K562 (cell line): ENCODE measurements around the gene MON1A. TPM values are rescaled to one million over a fixed set of nuclear protein-coding genes. Genes with fewer than 3 reads are reported as not detected.

ENCODE experiments used
- ATAC-seq: fragments of 200-7000 bp; cut with Tn5 transposase; 3 replicates; pipeline ENCODE4 v1.9.1; 2020; ENCODE audit warnings: moderate library complexity
- BruUV-seq: library from RNA; stranded (reverse); fragments of 400-500 nt; replicated peaks from 2 replicates; lab custom pipeline; 2021; lab: Mats Ljungman, UMichigan
- CTCF ChIA-PET: fragments of 300-600 bp; formaldehyde crosslinking; extraction: SDS; loops from one replicate; lab custom pipeline; 2021; ENCODE audit warnings: low intra/inter-chr PET ratio; lab: Yijun Ruan, JAX
- POLR2A ChIA-PET: fragments of 300-600, 350-650 bp; sonication (Branson Sonifier 250); formaldehyde crosslinking; extraction: SDS; loops from one replicate; lab custom pipeline; 2021; ENCODE audit warnings: antibody characterized with exemption, inconsistent platforms; lab: Yijun Ruan, JAX
- DNase-seq, 4 experiments: peaks; one replicate each; pipeline versions ENCODE4 v3.0.0 to v3.0.0-alpha.2; 2011 to 2018; ENCODE audit warnings: low spot score in 3 of 4, mixed read lengths in 3 of 4; ENCODE audit errors: extremely low read depth in 1 of 4
- FAIRE-seq: peaks from 2 replicates; lab custom pipeline; 2011; peaks lifted over from hg19 to GRCh38; lab: Jason Lieb, UNC
- H2AFZ ChIP-seq: 2 replicates; pipeline ENCODE4 v1.6.0; 2011; ENCODE audit warnings: low read depth, low read length, control low read depth, inconsistent platforms
- H3K27ac ChIP-seq: fragments of 200-600 bp; 3 replicates; pipeline ENCODE4 v1.8.0; 2011; ENCODE audit warnings: low read depth, mild to moderate bottlenecking, control low read depth, inconsistent platforms, low read length, moderate library complexity, mixed read lengths; ENCODE audit errors: extremely low read depth
- H3K27me3 ChIP-seq, 2 experiments: fragments of 300-600 bp in 1 of 2; 2 replicates in 1 of 2; 3 replicates in 1 of 2; pipeline versions ENCODE4 v1.6.0 to v1.8.0; 2011; ENCODE audit warnings: inconsistent platforms in 2 of 2, low read length in 2 of 2, mild to moderate bottlenecking in 1 of 2, mixed read lengths in 1 of 2, moderate library complexity in 1 of 2; ENCODE audit not compliant: control insufficient read depth in 2 of 2, insufficient read depth in 2 of 2
- H3K36me3 ChIP-seq: fragments of 300-600 bp; 3 replicates; pipeline ENCODE4 v1.8.0; 2011; ENCODE audit warnings: mild to moderate bottlenecking, low read length, inconsistent platforms; ENCODE audit not compliant: control insufficient read depth, insufficient read depth
- H3K4me1 ChIP-seq, 2 experiments: fragments of 200-600 bp in 1 of 2; replicated peaks in 1 of 2; 2 replicates in 1 of 2; 3 replicates in 1 of 2; pipeline versions ENCODE4 v1.5.1 to v1.8.0; 2011; ENCODE audit warnings: inconsistent platforms in 2 of 2, low read length in 2 of 2, mild to moderate bottlenecking in 1 of 2, mixed read lengths in 1 of 2, moderate library complexity in 1 of 2; ENCODE audit not compliant: control insufficient read depth in 2 of 2, insufficient read depth in 2 of 2
- H3K4me2 ChIP-seq: 2 replicates; pipeline ENCODE4 v1.6.1; 2011; ENCODE audit warnings: low read length, control low read depth, inconsistent platforms, mixed read lengths; ENCODE audit not compliant: insufficient read depth
- H3K4me3 ChIP-seq: fragments of 200-600 bp; sonication (generic), shearing (Covaris generic); 2 replicates; pipeline ENCODE4 v1.5.1; 2016; ENCODE audit warnings: control low read depth, inconsistent platforms
- H3K79me2 ChIP-seq: fragments of 200-600 bp; 3 replicates; pipeline ENCODE4 v1.8.0; 2011; ENCODE audit warnings: low read length, inconsistent platforms; ENCODE audit not compliant: control insufficient read depth, insufficient read depth
- H3K9ac ChIP-seq, 2 experiments: 2 replicates each; pipeline versions ENCODE4 v1.6.0 to v1.6.1; 2011; ENCODE audit warnings: low read depth in 2 of 2, low read length in 2 of 2, control low read depth in 1 of 2, inconsistent platforms in 1 of 2, mild to moderate bottlenecking in 1 of 2, mixed read lengths in 1 of 2; ENCODE audit not compliant: insufficient read depth in 1 of 2
- H3K9me1 ChIP-seq: one replicate; pipeline ENCODE4 v1.6.0; 2011; ENCODE audit warnings: inconsistent platforms, mild to moderate bottlenecking, low read length, moderate library complexity; ENCODE audit not compliant: control insufficient read depth, insufficient read depth
- H3K9me3 ChIP-seq: replicated peaks from 2 replicates; pipeline ENCODE4 v1.5.1; 2011; ENCODE audit warnings: low read depth, low read length, inconsistent platforms; ENCODE audit not compliant: control insufficient read depth, insufficient read depth
- H4K20me1 ChIP-seq: replicated peaks from 2 replicates; pipeline ENCODE4 v1.6.1; 2011; ENCODE audit warnings: low read length, inconsistent platforms, mixed read lengths; ENCODE audit not compliant: control insufficient read depth, insufficient read depth
- CHD1 ChIP-seq: fragments of 200-600 bp; sonication (generic); IDR thresholded peaks from one replicate; pipeline ENCODE4 v1.6.1; 2012; ENCODE audit warnings: mild to moderate bottlenecking, moderate library complexity, low read length, inconsistent platforms
- ELF1 ChIP-seq: fragments of 200-800 bp; sonication (Bioruptor generic); IDR thresholded peaks from 2 replicates; pipeline ENCODE4 v1.6.1; 2016; ENCODE audit warnings: missing genetic modification characterization, missing compliant biosample characterization
- ELF4 ChIP-seq: fragments of 450-650 bp; formaldehyde crosslinking; IDR thresholded peaks from 2 replicates; pipeline ENCODE4 v1.4.0; 2022; ENCODE audit warnings: missing genetic modification characterization
- KDM5B ChIP-seq: fragments of 200-600 bp; sonication (generic); IDR thresholded peaks from 2 replicates; pipeline ENCODE4 v1.6.1; 2012; ENCODE audit warnings: low read depth, mild to moderate bottlenecking, moderate library complexity, low read length, control low read depth, inconsistent platforms; ENCODE audit not compliant: insufficient replicate concordance
- MCM2 ChIP-seq: fragments of 450-650 bp; IDR thresholded peaks from 2 replicates; pipeline ENCODE4 v1.6.1; 2017; ENCODE audit warnings: low read depth, mild to moderate bottlenecking
- NFE2L1 ChIP-seq: fragments of 450-650 bp; IDR thresholded peaks from 2 replicates; pipeline ENCODE4 v1.6.1; 2016; ENCODE audit warnings: missing genetic modification characterization, low read depth, mild to moderate bottlenecking, missing compliant biosample characterization, moderate library complexity, borderline replicate concordance
- TFAM ChIP-seq: fragments of 250-450 bp; sonication (Bioruptor Pico); conservative IDR thresholded peaks from 2 replicates; pipeline ENCODE4 v1.5.0; 2021; ENCODE audit warnings: mild to moderate bottlenecking, moderate library complexity
- ZNF584 ChIP-seq: fragments of 200-800 bp; sonication (Bioruptor generic); IDR thresholded peaks from 2 replicates; pipeline ENCODE4 v1.6.1; 2016; ENCODE audit warnings: low read depth, mild to moderate bottlenecking, missing genetic modification characterization, missing compliant biosample characterization
- ZNF696 ChIP-seq: fragments of 250-450 bp; sonication (Bioruptor Pico); conservative IDR thresholded peaks from 2 replicates; pipeline ENCODE4 v1.4.0; 2020; ENCODE audit warnings: mild to moderate bottlenecking, moderate library complexity
- WGBS: fragments of 100-300 bp; shearing (Covaris generic); methylation state at CpG from one replicate; pipeline ENCODE4 v1.1.6; 2016; ENCODE audit warnings: low coverage, mixed read lengths; ENCODE audit not compliant: insufficient coverage; ENCODE audit errors: missing lambda C conversion rate; 5-methylcytosine and 5-hydroxymethylcytosine counted together
- in situ Hi-C: fragments of 300-500 bp; cut with MboI; formaldehyde crosslinking; loops from 4 replicates; pipeline ENCODE4 v1.15.0; 2018; ENCODE audit warnings: inconsistent platforms, mixed read lengths
- intact Hi-C: fragments of 100-400 bp; cut with micrococcal nuclease; formaldehyde crosslinking; loops from 2 replicates; pipeline ENCODE4 v1.14.2; 2022
- polyA plus RNA-seq, 8 experiments: library from polyadenylated mRNA; depleted of rRNA in 4 of 8; stranded (reverse) in 5 of 8; unstranded in 3 of 8; fragments of >200 nt; fragmentation: Nextera tagmentation in 2 of 8; fragmentation: Illumina TruSeq in 1 of 8; extraction: Ambion mirVana in 2 of 8; extraction: Trizol in 1 of 8; gene quantifications; 2 replicates each; pipeline versions ENCODE4 v1.2.1 to v1.2.3, GENCODE V29; 2011 to 2014; ENCODE audit warnings: inconsistent platforms in 1 of 8, missing spikeins in 1 of 8
- total RNA-seq, 7 experiments: library from RNA; depleted of rRNA in 6 of 7; stranded (reverse); fragments of >200 nt in 6 of 7; fragmentation: Illumina TruSeq in 2 of 7; extraction: Trizol in 2 of 7; gene quantifications; 2 replicates each; pipeline versions ENCODE4 v1.2.1 to v1.2.3, GENCODE V29; 2011 to 2021; ENCODE audit warnings: low replicate concordance in 1 of 7
- TF ChIP-seq, protein P1 (sequence below): IDR thresholded peaks from 2 replicates; pipeline ENCODE4 v1.6.1; 2014; ENCODE audit warnings: antibody characterized with exemption
- TF ChIP-seq, protein P2 (sequence below): fragments of 250-450 bp; sonication (Bioruptor Pico); IDR thresholded peaks from 2 replicates; pipeline ENCODE4 v1.4.0; 2020; ENCODE audit warnings: mild to moderate bottlenecking, moderate library complexity
- TF ChIP-seq, protein P3 (sequence below): fragments of 450-650 bp; IDR thresholded peaks from 2 replicates; pipeline ENCODE4 v1.6.1; 2016; ENCODE audit warnings: low read depth

MON1A gene
- total and polyA plus RNA-seq, 9 of the 15 experiments (the other 6 are each of a cell fraction or from before 2014, with no cell fraction given) = 1.1 to 13.8 (median 6.8) TPM

DNA sequence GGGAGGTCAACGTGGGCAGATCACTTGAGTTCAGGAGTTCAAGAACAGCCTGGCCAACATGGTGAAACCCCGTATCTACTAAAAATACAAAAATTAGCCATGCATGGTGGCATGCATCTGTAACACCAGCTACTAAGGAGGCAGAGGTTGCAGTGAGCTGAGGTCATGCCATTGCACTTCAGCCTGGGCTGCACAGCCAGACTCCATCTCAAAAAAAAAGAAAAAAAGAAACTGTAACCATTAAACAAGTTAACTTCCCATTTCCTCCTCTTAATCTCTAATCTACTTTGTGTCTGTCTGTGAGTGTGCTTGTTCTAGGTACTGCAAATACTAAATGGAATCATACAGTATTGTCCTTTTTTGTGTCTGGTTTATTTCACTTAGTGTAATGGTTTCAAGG, 13.0 kb upstream of the MON1A start:
- H3K4me2 ChIP-seq = no peak overlapping the region
- WGBS = 86% methylated on average over 2 of the region's 2 CpGs
- no peaks in the 10 kb centered on the region for H3K9me3 ChIP-seq
- no peak overlapping the region for H3K4me3 ChIP-seq
- H3K27ac ChIP-seq = no peak overlapping the region
- no peaks in the 10 kb centered on the region for H4K20me1 ChIP-seq
- CTCF ChIA-PET = no interaction called here
- H3K9me1 ChIP-seq = no peaks in the 10 kb centered on the region
- H3K79me2 ChIP-seq = peaks cover 73% of the 10 kb centered on the region
- no peaks in the 10 kb centered on the region for H3K27me3 ChIP-seq
- ATAC-seq (no peak), DNase-seq (no peak), FAIRE-seq (no peak)
- intact Hi-C loops = no loop called here
- POLR2A ChIA-PET = interaction anchor here (1.7 kb wide), 1 partner anchor 18 kb away, joined by 3 read pairs; no protein-coding TSS in a partner anchor
- no peak overlapping the region for H3K9ac ChIP-seq
- no TSS peak for BruUV-seq
- H3K36me3 ChIP-seq = peaks cover 18% of the 10 kb centered on the region; the same call in 2 of the 3 replicates
- peaks cover 4 to 9% of the 10 kb centered on the region in 2 experiments; a peak in 3 of 5 replicates for H3K4me1 ChIP-seq
- no peak overlapping the region for H2AFZ ChIP-seq
- in situ Hi-C loops = no loop called here
- TF ChIP-seq CHD1 = no peak
- TF ChIP-seq TFAM (CRISPR knock-in tag) = no peak
- TF ChIP-seq ZNF696 (CRISPR knock-in tag) = no peak
- TF ChIP-seq, protein P1, sequence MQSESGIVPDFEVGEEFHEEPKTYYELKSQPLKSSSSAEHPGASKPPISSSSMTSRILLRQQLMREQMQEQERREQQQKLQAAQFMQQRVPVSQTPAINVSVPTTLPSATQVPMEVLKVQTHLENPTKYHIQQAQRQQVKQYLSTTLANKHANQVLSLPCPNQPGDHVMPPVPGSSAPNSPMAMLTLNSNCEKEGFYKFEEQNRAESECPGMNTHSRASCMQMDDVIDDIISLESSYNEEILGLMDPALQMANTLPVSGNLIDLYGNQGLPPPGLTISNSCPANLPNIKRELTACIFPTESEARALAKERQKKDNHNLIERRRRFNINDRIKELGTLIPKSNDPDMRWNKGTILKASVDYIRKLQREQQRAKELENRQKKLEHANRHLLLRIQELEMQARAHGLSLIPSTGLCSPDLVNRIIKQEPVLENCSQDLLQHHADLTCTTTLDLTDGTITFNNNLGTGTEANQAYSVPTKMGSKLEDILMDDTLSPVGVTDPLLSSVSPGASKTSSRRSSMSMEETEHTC = no peak
- TF ChIP-seq ZNF584 (CRISPR knock-in tag) = no peak
- no peak for TF ChIP-seq NFE2L1 (tag)
- TF ChIP-seq, protein P2, sequence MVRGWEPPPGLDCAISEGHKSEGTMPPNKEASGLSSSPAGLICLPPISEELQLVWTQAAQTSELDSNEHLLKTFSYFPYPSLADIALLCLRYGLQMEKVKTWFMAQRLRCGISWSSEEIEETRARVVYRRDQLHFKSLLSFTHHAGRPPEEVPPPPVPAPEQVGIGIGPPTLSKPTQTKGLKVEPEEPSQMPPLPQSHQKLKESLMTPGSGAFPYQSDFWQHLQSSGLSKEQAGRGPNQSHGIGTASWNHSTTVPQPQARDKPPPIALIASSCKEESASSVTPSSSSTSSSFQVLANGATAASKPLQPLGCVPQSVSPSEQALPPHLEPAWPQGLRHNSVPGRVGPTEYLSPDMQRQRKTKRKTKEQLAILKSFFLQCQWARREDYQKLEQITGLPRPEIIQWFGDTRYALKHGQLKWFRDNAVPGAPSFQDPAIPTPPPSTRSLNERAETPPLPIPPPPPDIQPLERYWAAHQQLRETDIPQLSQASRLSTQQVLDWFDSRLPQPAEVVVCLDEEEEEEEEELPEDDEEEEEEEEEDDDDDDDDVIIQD (CRISPR knock-in tag) = no peak
- no peak for TF ChIP-seq KDM5B
- no peak for TF ChIP-seq ELF4 (CRISPR knock-in tag)
- TF ChIP-seq, protein P3, sequence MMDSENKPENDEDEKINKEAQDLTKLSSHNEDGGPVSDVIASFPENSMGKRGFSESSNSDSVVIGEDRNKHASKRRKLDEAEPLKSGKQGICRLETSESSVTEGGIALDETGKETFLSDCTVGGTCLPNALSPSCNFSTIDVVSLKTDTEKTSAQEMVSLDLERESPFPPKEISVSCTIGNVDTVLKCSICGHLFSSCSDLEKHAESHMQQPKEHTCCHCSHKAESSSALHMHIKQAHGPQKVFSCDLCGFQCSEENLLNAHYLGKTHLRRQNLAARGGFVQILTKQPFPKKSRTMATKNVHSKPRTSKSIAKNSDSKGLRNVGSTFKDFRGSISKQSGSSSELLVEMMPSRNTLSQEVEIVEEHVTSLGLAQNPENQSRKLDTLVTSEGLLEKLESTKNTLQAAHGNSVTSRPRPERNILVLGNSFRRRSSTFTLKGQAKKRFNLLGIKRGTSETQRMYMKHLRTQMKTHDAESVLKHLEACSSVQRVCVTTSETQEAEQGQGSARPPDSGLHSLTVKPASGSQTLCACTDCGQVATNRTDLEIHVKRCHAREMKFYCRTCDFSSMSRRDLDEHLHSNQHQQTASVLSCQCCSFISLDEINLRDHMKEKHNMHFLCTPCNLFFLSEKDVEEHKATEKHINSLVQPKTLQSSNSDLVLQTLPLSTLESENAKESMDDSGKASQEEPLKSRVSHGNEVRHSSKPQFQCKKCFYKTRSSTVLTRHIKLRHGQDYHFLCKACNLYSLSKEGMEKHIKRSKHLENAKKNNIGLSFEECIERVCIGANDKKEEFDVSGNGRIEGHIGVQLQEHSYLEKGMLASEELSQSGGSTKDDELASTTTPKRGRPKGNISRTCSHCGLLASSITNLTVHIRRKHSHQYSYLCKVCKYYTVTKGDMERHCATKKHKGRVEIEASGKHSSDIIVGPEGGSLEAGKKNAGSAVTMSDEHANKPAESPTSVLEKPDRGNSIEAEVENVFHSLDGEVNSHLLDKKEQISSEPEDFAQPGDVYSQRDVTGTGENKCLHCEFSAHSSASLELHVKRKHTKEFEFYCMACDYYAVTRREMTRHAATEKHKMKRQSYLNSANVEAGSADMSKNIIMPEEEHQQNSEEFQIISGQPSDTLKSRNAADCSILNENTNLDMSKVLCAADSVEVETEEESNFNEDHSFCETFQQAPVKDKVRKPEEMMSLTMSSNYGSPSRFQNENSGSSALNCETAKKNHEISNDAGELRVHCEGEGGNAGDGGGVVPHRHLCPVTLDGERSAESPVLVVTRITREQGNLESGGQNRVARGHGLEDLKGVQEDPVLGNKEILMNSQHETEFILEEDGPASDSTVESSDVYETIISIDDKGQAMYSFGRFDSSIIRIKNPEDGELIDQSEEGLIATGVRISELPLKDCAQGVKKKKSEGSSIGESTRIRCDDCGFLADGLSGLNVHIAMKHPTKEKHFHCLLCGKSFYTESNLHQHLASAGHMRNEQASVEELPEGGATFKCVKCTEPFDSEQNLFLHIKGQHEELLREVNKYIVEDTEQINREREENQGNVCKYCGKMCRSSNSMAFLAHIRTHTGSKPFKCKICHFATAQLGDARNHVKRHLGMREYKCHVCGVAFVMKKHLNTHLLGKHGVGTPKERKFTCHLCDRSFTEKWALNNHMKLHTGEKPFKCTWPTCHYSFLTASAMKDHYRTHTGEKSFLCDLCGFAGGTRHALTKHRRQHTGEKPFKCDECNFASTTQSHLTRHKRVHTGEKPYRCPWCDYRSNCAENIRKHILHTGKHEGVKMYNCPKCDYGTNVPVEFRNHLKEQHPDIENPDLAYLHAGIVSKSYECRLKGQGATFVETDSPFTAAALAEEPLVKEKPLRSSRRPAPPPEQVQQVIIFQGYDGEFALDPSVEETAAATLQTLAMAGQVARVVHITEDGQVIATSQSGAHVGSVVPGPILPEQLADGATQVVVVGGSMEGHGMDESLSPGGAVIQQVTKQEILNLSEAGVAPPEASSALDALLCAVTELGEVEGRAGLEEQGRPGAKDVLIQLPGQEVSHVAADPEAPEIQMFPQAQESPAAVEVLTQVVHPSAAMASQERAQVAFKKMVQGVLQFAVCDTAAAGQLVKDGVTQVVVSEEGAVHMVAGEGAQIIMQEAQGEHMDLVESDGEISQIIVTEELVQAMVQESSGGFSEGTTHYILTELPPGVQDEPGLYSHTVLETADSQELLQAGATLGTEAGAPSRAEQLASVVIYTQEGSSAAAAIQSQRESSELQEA = no peak
- TF ChIP-seq ELF1 (tag) = no peak
- no peak for TF ChIP-seq MCM2
